SK-N-SH treated with all-trans-retinoic acid at 6 μM for 48 hours (cell line): ENCODE measurements around the gene ENDOV.

Experiments
- ATAC-seq: fragments of 200-7000 bp; cut with Tn5 transposase; 3 replicates; pipeline ENCODE4 v1.9.1; 2020; ENCODE audit warnings: mild to moderate bottlenecking, moderate library complexity
- ARNTL ChIP-seq: fragments of 450-650 bp; formaldehyde crosslinking; IDR thresholded peaks from 2 replicates; pipeline ENCODE4 v1.5.0; 2020; ENCODE audit warnings: low read depth, mild to moderate bottlenecking, moderate library complexity, borderline replicate concordance
- BACH2 ChIP-seq: fragments of 250-450 bp; sonication (Bioruptor Pico); IDR thresholded peaks from 2 replicates; pipeline ENCODE4 v1.9.0; 2021; ENCODE audit warnings: mild to moderate bottlenecking, borderline replicate concordance
- CSDC2 ChIP-seq: fragments of 250-450 bp; sonication (Bioruptor Pico); IDR thresholded peaks from 2 replicates; pipeline ENCODE4 v1.5.0; 2020; ENCODE audit warnings: mild to moderate bottlenecking, moderate library complexity
- ESRRG ChIP-seq: fragments of 250-450 bp; sonication (Bioruptor Pico); IDR thresholded peaks from 2 replicates; pipeline ENCODE4 v1.6.1; 2021; ENCODE audit warnings: mild to moderate bottlenecking
- GLIS3 ChIP-seq: fragments of 250-450 bp; sonication (Bioruptor Pico); IDR thresholded peaks from 2 replicates; pipeline ENCODE4 v1.5.0; 2020; ENCODE audit warnings: mild to moderate bottlenecking, moderate library complexity
- ISL1 ChIP-seq: fragments of 250-450 bp; sonication (Bioruptor Pico); IDR thresholded peaks from 2 replicates; pipeline ENCODE4 v2.1.2; 2022; ENCODE audit warnings: mild to moderate bottlenecking, moderate library complexity
- OSR1 ChIP-seq: fragments of 250-450 bp; sonication (Bioruptor Pico); IDR thresholded peaks from 2 replicates; pipeline ENCODE4 v1.8.0; 2022; ENCODE audit warnings: moderate library complexity, mild to moderate bottlenecking, inconsistent platforms
- PPARA ChIP-seq: fragments of 250-450 bp; sonication (Bioruptor Pico); IDR thresholded peaks from 2 replicates; pipeline ENCODE4 v1.5.0; 2020; ENCODE audit warnings: mild to moderate bottlenecking, borderline replicate concordance
- RARB ChIP-seq: fragments of 250-450 bp; sonication (Bioruptor Pico); IDR thresholded peaks from 2 replicates; pipeline ENCODE4 v1.8.0; 2021; ENCODE audit warnings: mild to moderate bottlenecking, moderate library complexity
- TCF4 ChIP-seq: fragments of 250-450 bp; sonication (Bioruptor Pico); IDR thresholded peaks from 2 replicates; pipeline ENCODE4 v1.8.0; 2021; ENCODE audit warnings: mild to moderate bottlenecking, moderate library complexity, borderline replicate concordance
- TOX ChIP-seq: fragments of 250-450 bp; sonication (Bioruptor Pico); IDR thresholded peaks from 2 replicates; pipeline ENCODE4 v1.8.0; 2021; ENCODE audit warnings: mild to moderate bottlenecking, moderate library complexity, borderline replicate concordance
- ZC3H10 ChIP-seq: fragments of 250-450 bp; sonication (Bioruptor Pico); IDR thresholded peaks from 2 replicates; pipeline ENCODE4 v1.5.1; 2021; ENCODE audit warnings: mild to moderate bottlenecking, moderate library complexity
- ZFP3 ChIP-seq: fragments of 250-450 bp; sonication (Bioruptor Pico); IDR thresholded peaks from 2 replicates; pipeline ENCODE4 v1.5.0; 2020; ENCODE audit warnings: mild to moderate bottlenecking, moderate library complexity
- ZNF565 ChIP-seq: fragments of 450-650 bp; formaldehyde crosslinking; conservative IDR thresholded peaks from 2 replicates; pipeline ENCODE4 v1.5.0; 2020; ENCODE audit warnings: low read depth, mild to moderate bottlenecking, moderate library complexity
- ZNF8 ChIP-seq: fragments of 450-650 bp; formaldehyde crosslinking; IDR thresholded peaks from 2 replicates; pipeline ENCODE4 v1.5.0; 2020; ENCODE audit warnings: mild to moderate bottlenecking, moderate library complexity
- TF ChIP-seq, protein P1 (sequence below): fragments of 250-450 bp; sonication (Bioruptor Pico); IDR thresholded peaks from 2 replicates; pipeline ENCODE4 v1.5.1; 2020; ENCODE audit warnings: low read depth, mild to moderate bottlenecking, moderate library complexity
- TF ChIP-seq, protein P2 (sequence below): fragments of 250-450 bp; sonication (Bioruptor Pico); IDR thresholded peaks from 2 replicates; pipeline ENCODE4 v1.8.0; 2020; ENCODE audit warnings: mild to moderate bottlenecking, moderate library complexity, borderline replicate concordance
- TF ChIP-seq, protein P3 (sequence below): fragments of 250-450 bp; sonication (Bioruptor Pico); IDR thresholded peaks from 2 replicates; pipeline ENCODE4 v1.5.0; 2020; ENCODE audit warnings: mild to moderate bottlenecking, moderate library complexity
- TF ChIP-seq, protein P4 (sequence below): fragments of 250-450 bp; sonication (Bioruptor Pico); IDR thresholded peaks from 2 replicates; pipeline ENCODE4 v1.5.1; 2021; ENCODE audit warnings: mild to moderate bottlenecking, moderate library complexity
- TF ChIP-seq, protein P5 (sequence below): fragments of 250-450 bp; sonication (Bioruptor Pico); IDR thresholded peaks from 2 replicates; pipeline ENCODE4 v1.8.0; 2021; ENCODE audit warnings: low read depth, mild to moderate bottlenecking, moderate library complexity, borderline replicate concordance

Gene ENDOV

DNA sequence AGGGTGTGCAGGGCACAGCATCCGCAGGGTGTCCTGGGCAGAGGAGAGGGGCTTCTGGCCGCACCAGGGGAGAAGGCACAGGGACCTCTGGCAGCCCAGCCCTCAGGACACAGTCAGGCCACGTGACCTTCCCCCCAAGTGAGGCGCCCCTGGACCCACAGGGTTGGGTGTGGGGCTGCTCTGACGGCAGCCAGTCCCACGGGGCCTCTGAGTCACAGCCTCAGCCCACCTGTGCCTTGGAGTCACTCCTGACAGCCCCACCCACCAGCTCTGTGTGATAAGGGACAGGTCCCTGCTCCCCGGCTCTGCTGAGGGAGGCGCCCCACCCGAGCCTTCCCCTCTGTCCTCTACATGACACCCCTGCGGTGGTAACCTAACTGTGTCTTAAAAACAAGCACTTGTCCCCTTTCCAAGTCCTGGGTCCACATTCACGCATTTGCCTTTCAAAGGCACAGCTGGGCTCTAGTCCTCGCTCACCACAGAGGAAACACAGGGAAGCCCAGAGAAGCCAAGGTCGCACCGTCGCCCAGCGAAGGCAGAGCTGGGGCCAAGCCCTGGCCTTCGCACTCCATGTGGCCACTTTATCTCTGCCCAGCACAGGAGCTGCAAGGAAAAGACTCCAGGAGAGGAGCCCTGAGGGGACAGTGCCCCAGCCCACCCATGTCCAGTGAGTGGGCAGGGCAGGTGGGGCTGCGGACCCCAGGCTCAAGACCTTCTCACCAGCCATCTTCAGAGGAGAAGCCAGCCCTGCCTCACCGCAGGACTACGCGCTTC lies 66.5 kb downstream of the ENDOV start:
- TF ChIP-seq TOX (CRISPR knock-in tag) (no peak), OSR1 (CRISPR knock-in tag) (no peak), TCF4 (no peak), PPARA (no peak), ZNF565 (CRISPR knock-in tag) (no peak), ISL1 (CRISPR knock-in tag) (no peak)
- TF ChIP-seq, protein P1, sequence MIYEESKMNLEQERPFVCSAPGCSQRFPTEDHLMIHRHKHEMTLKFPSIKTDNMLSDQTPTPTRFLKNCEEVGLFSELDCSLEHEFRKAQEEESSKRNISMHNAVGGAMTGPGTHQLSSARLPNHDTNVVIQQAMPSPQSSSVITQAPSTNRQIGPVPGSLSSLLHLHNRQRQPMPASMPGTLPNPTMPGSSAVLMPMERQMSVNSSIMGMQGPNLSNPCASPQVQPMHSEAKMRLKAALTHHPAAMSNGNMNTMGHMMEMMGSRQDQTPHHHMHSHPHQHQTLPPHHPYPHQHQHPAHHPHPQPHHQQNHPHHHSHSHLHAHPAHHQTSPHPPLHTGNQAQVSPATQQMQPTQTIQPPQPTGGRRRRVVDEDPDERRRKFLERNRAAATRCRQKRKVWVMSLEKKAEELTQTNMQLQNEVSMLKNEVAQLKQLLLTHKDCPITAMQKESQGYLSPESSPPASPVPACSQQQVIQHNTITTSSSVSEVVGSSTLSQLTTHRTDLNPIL (CRISPR knock-in tag) = no peak
- TF ChIP-seq, protein P2, sequence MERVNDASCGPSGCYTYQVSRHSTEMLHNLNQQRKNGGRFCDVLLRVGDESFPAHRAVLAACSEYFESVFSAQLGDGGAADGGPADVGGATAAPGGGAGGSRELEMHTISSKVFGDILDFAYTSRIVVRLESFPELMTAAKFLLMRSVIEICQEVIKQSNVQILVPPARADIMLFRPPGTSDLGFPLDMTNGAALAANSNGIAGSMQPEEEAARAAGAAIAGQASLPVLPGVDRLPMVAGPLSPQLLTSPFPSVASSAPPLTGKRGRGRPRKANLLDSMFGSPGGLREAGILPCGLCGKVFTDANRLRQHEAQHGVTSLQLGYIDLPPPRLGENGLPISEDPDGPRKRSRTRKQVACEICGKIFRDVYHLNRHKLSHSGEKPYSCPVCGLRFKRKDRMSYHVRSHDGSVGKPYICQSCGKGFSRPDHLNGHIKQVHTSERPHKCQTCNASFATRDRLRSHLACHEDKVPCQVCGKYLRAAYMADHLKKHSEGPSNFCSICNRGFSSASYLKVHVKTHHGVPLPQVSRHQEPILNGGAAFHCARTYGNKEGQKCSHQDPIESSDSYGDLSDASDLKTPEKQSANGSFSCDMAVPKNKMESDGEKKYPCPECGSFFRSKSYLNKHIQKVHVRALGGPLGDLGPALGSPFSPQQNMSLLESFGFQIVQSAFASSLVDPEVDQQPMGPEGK (CRISPR knock-in tag) = no peak
- no peak for ATAC-seq

DNA sequence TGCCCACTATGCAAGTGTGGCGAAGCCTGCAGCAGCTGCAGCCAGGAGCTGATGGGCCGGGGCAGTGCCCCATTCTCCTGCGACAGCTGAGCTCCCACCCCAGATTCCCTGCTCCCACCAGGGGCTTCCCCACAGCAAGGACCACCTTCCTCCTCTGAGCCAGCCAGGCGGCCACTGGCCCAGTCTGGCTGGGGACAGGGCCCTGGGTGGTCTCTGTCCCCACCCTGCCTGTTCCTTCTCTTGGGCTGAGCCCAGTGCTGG lies 67.0 kb downstream of the ENDOV start:
- TF ChIP-seq OSR1 (CRISPR knock-in tag) = no peak
- ATAC-seq = no peak

DNA sequence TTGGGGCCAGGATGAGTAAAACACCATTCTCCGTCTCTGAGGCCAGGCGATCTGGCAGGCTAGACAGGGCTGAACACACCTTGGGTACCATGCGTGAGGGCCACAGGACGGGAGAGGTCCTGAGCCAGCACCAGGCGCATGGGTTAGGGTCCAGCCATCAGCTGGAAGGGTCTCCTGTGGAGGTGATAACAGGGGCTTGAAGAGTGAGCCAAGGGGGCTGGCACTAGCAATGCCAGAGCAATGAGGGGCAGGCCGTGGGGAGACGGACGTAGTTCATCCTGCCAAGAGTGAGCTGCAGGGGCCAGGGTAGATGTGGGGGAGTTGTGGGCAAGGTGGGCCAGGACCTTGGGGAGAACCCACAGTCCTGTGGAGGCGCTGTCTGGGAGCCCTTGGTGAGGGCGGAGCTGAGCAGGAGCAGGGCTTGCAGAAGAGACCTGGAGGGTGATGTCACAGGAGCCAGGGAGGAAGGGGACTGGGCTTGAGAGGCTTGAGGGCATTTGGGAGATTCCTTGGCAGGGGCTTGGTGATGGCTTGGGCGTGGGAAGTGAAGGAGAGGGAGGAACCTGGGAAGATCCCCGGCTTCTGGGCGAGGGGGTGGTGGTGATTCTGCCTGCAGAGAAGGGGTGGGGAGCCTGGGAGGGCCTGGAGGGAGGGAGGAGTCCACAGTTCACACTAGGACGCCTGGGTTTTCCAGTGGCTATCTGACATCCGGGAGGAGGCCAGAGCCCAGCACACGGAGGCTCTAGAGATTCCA lies 67.8 kb downstream of the ENDOV start:
- ATAC-seq = no peak; the same call in 2 of the 3 replicates
- no peak for TF ChIP-seq GLIS3 (CRISPR knock-in tag)
- TF ChIP-seq ZFP3 (CRISPR knock-in tag) = no peak
- TF ChIP-seq ZNF8 (CRISPR knock-in tag) = no peak
- TF ChIP-seq ARNTL (CRISPR knock-in tag) = no peak
- no peak for TF ChIP-seq ZC3H10 (CRISPR knock-in tag)
- TF ChIP-seq TOX (CRISPR knock-in tag) = no peak
- TF ChIP-seq, protein P2 (CRISPR knock-in tag) = no peak

DNA sequence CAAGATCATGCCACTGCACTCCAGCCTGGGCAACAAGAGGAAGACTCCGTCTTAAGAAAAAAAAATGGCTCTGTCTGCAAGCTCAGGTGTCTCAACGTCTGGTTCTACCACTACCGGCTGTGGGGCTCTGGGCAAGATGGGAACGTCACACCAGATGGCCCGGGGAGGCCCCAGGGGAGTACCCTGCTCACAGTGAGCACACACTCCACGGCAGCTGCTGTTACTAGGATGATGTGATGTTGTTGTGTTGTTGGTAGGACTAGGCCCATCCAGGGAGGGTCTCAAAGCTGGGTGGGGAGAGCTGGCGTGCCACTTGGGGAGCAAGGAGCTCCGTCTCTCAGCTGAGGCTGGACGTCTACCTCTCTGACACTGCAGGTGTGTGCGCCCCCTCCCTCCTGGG lies 70.9 kb downstream of the ENDOV start:
- no peak for ATAC-seq
- TF ChIP-seq ARNTL (CRISPR knock-in tag) (no peak), CSDC2 (CRISPR knock-in tag) (no peak), GLIS3 (CRISPR knock-in tag) (no peak), RARB (CRISPR knock-in tag) (no peak), ZC3H10 (CRISPR knock-in tag) (no peak), TCF4 (no peak), ISL1 (CRISPR knock-in tag) (no peak), ESRRG (no peak), OSR1 (CRISPR knock-in tag) (no peak), ZNF565 (CRISPR knock-in tag) (no peak), BACH2 (CRISPR knock-in tag) (no peak), ZNF8 (CRISPR knock-in tag) (no peak), ZFP3 (CRISPR knock-in tag) (no peak), TOX (CRISPR knock-in tag) (no peak)
- TF ChIP-seq, protein P3, sequence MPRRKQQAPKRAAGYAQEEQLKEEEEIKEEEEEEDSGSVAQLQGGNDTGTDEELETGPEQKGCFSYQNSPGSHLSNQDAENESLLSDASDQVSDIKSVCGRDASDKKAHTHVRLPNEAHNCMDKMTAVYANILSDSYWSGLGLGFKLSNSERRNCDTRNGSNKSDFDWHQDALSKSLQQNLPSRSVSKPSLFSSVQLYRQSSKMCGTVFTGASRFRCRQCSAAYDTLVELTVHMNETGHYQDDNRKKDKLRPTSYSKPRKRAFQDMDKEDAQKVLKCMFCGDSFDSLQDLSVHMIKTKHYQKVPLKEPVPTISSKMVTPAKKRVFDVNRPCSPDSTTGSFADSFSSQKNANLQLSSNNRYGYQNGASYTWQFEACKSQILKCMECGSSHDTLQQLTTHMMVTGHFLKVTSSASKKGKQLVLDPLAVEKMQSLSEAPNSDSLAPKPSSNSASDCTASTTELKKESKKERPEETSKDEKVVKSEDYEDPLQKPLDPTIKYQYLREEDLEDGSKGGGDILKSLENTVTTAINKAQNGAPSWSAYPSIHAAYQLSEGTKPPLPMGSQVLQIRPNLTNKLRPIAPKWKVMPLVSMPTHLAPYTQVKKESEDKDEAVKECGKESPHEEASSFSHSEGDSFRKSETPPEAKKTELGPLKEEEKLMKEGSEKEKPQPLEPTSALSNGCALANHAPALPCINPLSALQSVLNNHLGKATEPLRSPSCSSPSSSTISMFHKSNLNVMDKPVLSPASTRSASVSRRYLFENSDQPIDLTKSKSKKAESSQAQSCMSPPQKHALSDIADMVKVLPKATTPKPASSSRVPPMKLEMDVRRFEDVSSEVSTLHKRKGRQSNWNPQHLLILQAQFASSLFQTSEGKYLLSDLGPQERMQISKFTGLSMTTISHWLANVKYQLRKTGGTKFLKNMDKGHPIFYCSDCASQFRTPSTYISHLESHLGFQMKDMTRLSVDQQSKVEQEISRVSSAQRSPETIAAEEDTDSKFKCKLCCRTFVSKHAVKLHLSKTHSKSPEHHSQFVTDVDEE (CRISPR knock-in tag) = no peak
- TF ChIP-seq, protein P4, sequence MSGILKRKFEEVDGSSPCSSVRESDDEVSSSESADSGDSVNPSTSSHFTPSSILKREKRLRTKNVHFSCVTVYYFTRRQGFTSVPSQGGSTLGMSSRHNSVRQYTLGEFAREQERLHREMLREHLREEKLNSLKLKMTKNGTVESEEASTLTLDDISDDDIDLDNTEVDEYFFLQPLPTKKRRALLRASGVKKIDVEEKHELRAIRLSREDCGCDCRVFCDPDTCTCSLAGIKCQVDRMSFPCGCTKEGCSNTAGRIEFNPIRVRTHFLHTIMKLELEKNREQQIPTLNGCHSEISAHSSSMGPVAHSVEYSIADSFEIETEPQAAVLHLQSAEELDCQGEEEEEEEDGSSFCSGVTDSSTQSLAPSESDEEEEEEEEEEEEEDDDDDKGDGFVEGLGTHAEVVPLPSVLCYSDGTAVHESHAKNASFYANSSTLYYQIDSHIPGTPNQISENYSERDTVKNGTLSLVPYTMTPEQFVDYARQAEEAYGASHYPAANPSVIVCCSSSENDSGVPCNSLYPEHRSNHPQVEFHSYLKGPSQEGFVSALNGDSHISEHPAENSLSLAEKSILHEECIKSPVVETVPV (CRISPR knock-in tag) = no peak
- TF ChIP-seq, protein P5, sequence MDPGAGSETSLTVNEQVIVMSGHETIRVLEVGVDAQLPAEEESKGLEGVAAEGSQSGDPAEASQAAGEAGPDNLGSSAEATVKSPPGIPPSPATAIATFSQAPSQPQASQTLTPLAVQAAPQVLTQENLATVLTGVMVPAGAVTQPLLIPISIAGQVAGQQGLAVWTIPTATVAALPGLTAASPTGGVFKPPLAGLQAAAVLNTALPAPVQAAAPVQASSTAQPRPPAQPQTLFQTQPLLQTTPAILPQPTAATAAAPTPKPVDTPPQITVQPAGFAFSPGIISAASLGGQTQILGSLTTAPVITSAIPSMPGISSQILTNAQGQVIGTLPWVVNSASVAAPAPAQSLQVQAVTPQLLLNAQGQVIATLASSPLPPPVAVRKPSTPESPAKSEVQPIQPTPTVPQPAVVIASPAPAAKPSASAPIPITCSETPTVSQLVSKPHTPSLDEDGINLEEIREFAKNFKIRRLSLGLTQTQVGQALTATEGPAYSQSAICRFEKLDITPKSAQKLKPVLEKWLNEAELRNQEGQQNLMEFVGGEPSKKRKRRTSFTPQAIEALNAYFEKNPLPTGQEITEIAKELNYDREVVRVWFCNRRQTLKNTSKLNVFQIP (CRISPR knock-in tag) = no peak
- TF ChIP-seq, protein P1 (CRISPR knock-in tag) = no peak
